SK-N-SH (cell line): ENCODE results near the gene ENDOV. TPM values are rescaled to one million over a fixed set of nuclear protein-coding genes. Genes with fewer than 3 reads are reported as not detected.

Experiments used
- CTCF ChIA-PET: fragments of 300-600, 350-600 bp; formaldehyde crosslinking; extraction: SDS; loops from one replicate; lab custom pipeline; 2021; lab: Yijun Ruan, JAX
- POLR2A ChIA-PET: fragments of 350-600 bp; sonication (Branson Sonifier 250); formaldehyde crosslinking; extraction: SDS; loops from one replicate; lab custom pipeline; 2020; ENCODE audit warnings: antibody characterized with exemption, inconsistent platforms; lab: Yijun Ruan, JAX
- DNase-seq: peaks from one replicate; pipeline ENCODE4 v3.0.0; 2012
- H2AFZ ChIP-seq: fragments of 200-600 bp; sonication (generic); 2 replicates; pipeline ENCODE4 v1.8.1; 2016; ENCODE audit warnings: antibody characterized with exemption, mild to moderate bottlenecking, low read depth
- H3F3A ChIP-seq: fragments of 200-600 bp; sonication (generic); replicated peaks from 2 replicates; pipeline ENCODE3; 2016; ENCODE audit warnings: antibody characterized with exemption, mild to moderate bottlenecking; ENCODE audit not compliant: insufficient read depth
- H3K27ac ChIP-seq, 2 experiments: fragments of 200-500 bp in 1 of 2; fragments of 200-600 bp in 1 of 2; sonication (Bioruptor generic) in 1 of 2; sonication (generic), shearing (Covaris generic) in 1 of 2; 2 replicates each; pipeline versions ENCODE4 v1.5.1 to v1.6.1; 2014 to 2016; ENCODE audit warnings: low read depth in 2 of 2, inconsistent platforms in 1 of 2, low read length in 1 of 2, mild to moderate bottlenecking in 1 of 2, mixed read lengths in 1 of 2
- H3K27me3 ChIP-seq: fragments of 200-600 bp; sonication (generic), shearing (Covaris generic); 2 replicates; pipeline ENCODE4 v1.6.1; 2016; ENCODE audit warnings: mixed run types; ENCODE audit not compliant: insufficient read depth
- H3K36me3 ChIP-seq, 2 experiments: fragments of 200-500 bp in 1 of 2; fragments of 200-600 bp in 1 of 2; sonication (Bioruptor generic) in 1 of 2; sonication (generic) in 1 of 2; replicated peaks in 1 of 2; 2 replicates each; pipeline versions ENCODE3 to v1.5.1; 2014 to 2016; ENCODE audit warnings: low read length in 1 of 2, mild to moderate bottlenecking in 1 of 2; ENCODE audit not compliant: insufficient read depth in 2 of 2, control insufficient read depth in 1 of 2
- H3K4me1 ChIP-seq, 2 experiments: fragments of 200-500 bp in 1 of 2; fragments of 200-600 bp in 1 of 2; sonication (Bioruptor generic) in 1 of 2; sonication (generic), shearing (Covaris generic) in 1 of 2; 2 replicates each; pipeline versions ENCODE4 v1.5.1 to v1.6.1; 2014 to 2016; ENCODE audit warnings: low read depth in 1 of 2, low read length in 1 of 2, mixed run types in 1 of 2; ENCODE audit not compliant: insufficient read depth in 2 of 2, control insufficient read depth in 1 of 2
- H3K4me2 ChIP-seq: fragments of 200-600 bp; sonication (generic), shearing (Covaris generic); 2 replicates; pipeline ENCODE4 v1.6.1; 2017; ENCODE audit warnings: mixed run types
- H3K4me3 ChIP-seq, 2 experiments: fragments of 200-500 bp in 1 of 2; fragments of 200-600 bp in 1 of 2; sonication (Bioruptor generic) in 1 of 2; sonication (generic), shearing (Covaris generic) in 1 of 2; 2 replicates each; pipeline versions ENCODE4 v1.5.1 to v1.8.1; 2014 to 2016; ENCODE audit warnings: low read depth in 2 of 2, inconsistent platforms in 1 of 2, low read length in 1 of 2, mild to moderate bottlenecking in 1 of 2, mixed read lengths in 1 of 2, moderate library complexity in 1 of 2
- H3K79me2 ChIP-seq: fragments of 200-600 bp; sonication (generic); 2 replicates; pipeline ENCODE4 v1.8.1; 2017; ENCODE audit warnings: mild to moderate bottlenecking; ENCODE audit not compliant: insufficient read depth
- H3K9ac ChIP-seq: fragments of 200-600 bp; sonication (generic); 2 replicates; pipeline ENCODE4 v1.6.1; 2017; ENCODE audit warnings: mixed run types
- H3K9me2 ChIP-seq: fragments of 200-600 bp; sonication (generic); 2 replicates; pipeline ENCODE4 v1.6.1; 2017; ENCODE audit warnings: mixed run types
- H3K9me3 ChIP-seq: fragments of 200-600 bp; sonication (generic); 2 replicates; pipeline ENCODE4 v1.6.1; 2017; ENCODE audit warnings: mixed run types, mild to moderate bottlenecking, moderate library complexity
- H4K20me1 ChIP-seq: fragments of 200-600 bp; sonication (generic); 2 replicates; pipeline ENCODE4 v1.6.1; 2017; ENCODE audit warnings: mild to moderate bottlenecking, mixed run types; ENCODE audit not compliant: insufficient read depth
- ELF1 ChIP-seq: IDR thresholded peaks from 2 replicates; pipeline ENCODE4 v1.4.0; 2012
- MXI1 ChIP-seq: IDR thresholded peaks from 2 replicates; pipeline ENCODE4 v1.6.1; 2012; ENCODE audit warnings: mild to moderate bottlenecking, low read depth, low read length, improper control_type of control experiment
- SIN3A ChIP-seq: IDR thresholded peaks from 2 replicates; pipeline ENCODE4 v1.6.1; 2012; ENCODE audit warnings: low read depth, mild to moderate bottlenecking, low read length, moderate library complexity, borderline replicate concordance
- SMC3 ChIP-seq: IDR thresholded peaks from 2 replicates; pipeline ENCODE4 v1.6.1; 2012; ENCODE audit warnings: low read depth, low read length, improper control_type of control experiment
- TCF12 ChIP-seq: IDR thresholded peaks from 2 replicates; pipeline ENCODE4 v1.4.0; 2012
- WGBS: methylation state at CpG from one replicate; pipeline ENCODE4 v1.1.6; 2017; ENCODE audit warnings: low lambda C conversion rate; 5-methylcytosine and 5-hydroxymethylcytosine counted together
- polyA plus RNA-seq, 3 experiments: library from polyadenylated mRNA; depleted of rRNA; stranded (reverse); fragments of >200 nt; gene quantifications; 2 replicates each; pipeline ENCODE4 v1.2.3, GENCODE V29; 2012
- TF ChIP-seq, protein P1 (sequence below): fragments of 200-600 bp; sonication (generic); IDR thresholded peaks from 2 replicates; pipeline ENCODE4 v1.6.1; 2017; ENCODE audit warnings: antibody characterized with exemption, mild to moderate bottlenecking, moderate library complexity
- TF ChIP-seq, protein P2 (sequence below): IDR thresholded peaks from 2 replicates; pipeline ENCODE4 v1.4.0; 2012; ENCODE audit warnings: low read depth, borderline replicate concordance
- TF ChIP-seq, protein P3 (sequence below): IDR thresholded peaks from 2 replicates; pipeline ENCODE4; 2012

ENDOV gene
- polyA plus RNA-seq, 1 of the 3 experiments (the other 2 are of a cell fraction): 83.6 TPM

- H2AFZ ChIP-seq: no peak overlapping the region
- H3K36me3 ChIP-seq: no peaks in the 10 kb centered on the region
- no peaks in the 10 kb centered on the region for H3F3A ChIP-seq
- POLR2A ChIA-PET: no interaction called here
- no peaks in the 10 kb centered on the region for H3K79me2 ChIP-seq
- no peaks in the 10 kb centered on the region for H4K20me1 ChIP-seq
- no peak overlapping the region for H3K9ac ChIP-seq
- no peaks in the 10 kb centered on the region for H3K9me2 ChIP-seq
- no peak overlapping the region for H3K27ac ChIP-seq
- peaks cover 0 to 9% of the 10 kb centered on the region in 2 experiments; a peak in 1 of 4 replicates for H3K4me1 ChIP-seq
- no peak overlapping the region for H3K4me3 ChIP-seq
- 74% methylated on average over 7 of the region's 11 CpGs for WGBS
- CTCF ChIA-PET: interaction anchor here (1.0 to 4.1 kb wide), 5 partner anchors 10 to 397 kb away, joined by 3 to 17 read pairs (median 4); no protein-coding TSS in a partner anchor
- H3K9me3 ChIP-seq: no peaks in the 10 kb centered on the region
- no peak overlapping the region for H3K4me2 ChIP-seq
- peaks cover 100% of the 10 kb centered on the region for H3K27me3 ChIP-seq
- no peak for DNase-seq
- TF ChIP-seq SMC3: no peak
- no peak for TF ChIP-seq TCF12
- TF ChIP-seq, protein P1, sequence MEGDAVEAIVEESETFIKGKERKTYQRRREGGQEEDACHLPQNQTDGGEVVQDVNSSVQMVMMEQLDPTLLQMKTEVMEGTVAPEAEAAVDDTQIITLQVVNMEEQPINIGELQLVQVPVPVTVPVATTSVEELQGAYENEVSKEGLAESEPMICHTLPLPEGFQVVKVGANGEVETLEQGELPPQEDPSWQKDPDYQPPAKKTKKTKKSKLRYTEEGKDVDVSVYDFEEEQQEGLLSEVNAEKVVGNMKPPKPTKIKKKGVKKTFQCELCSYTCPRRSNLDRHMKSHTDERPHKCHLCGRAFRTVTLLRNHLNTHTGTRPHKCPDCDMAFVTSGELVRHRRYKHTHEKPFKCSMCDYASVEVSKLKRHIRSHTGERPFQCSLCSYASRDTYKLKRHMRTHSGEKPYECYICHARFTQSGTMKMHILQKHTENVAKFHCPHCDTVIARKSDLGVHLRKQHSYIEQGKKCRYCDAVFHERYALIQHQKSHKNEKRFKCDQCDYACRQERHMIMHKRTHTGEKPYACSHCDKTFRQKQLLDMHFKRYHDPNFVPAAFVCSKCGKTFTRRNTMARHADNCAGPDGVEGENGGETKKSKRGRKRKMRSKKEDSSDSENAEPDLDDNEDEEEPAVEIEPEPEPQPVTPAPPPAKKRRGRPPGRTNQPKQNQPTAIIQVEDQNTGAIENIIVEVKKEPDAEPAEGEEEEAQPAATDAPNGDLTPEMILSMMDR: no peak
- TF ChIP-seq, protein P2, sequence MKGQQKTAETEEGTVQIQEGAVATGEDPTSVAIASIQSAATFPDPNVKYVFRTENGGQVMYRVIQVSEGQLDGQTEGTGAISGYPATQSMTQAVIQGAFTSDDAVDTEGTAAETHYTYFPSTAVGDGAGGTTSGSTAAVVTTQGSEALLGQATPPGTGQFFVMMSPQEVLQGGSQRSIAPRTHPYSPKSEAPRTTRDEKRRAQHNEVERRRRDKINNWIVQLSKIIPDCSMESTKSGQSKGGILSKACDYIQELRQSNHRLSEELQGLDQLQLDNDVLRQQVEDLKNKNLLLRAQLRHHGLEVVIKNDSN: no peak
- no peak for TF ChIP-seq ELF1
These were observed 54.7 kb downstream of the ENDOV start for GRCh38 chr17:80469667-80470066.

GRCh38 chr17:80470603-80471002 is 55.6 kb downstream of the ENDOV start:
- no peaks in the 10 kb centered on the region for H3K9me2 ChIP-seq
- no peaks in the 10 kb centered on the region for H3K36me3 ChIP-seq
- H3K27ac ChIP-seq: no peak overlapping the region
- peaks cover 100% of the 10 kb centered on the region for H3K27me3 ChIP-seq
- no peaks in the 10 kb centered on the region for H3K9me3 ChIP-seq
- H3K79me2 ChIP-seq: no peaks in the 10 kb centered on the region
- WGBS: 80% methylated on average over 21 of the region's 21 CpGs
- H2AFZ ChIP-seq: no peak overlapping the region
- no peak overlapping the region for H3K4me3 ChIP-seq
- peaks cover 8% of the 10 kb centered on the region for H4K20me1 ChIP-seq
- ChIA-PET POLR2A (interaction anchor here (1.6 kb wide), 1 partner anchor 16 kb away, joined by 6 read pairs; no protein-coding TSS in a partner anchor), CTCF (interaction anchor here (0.7 to 4.1 kb wide), 4 partner anchors 29 to 105 kb away, joined by 3 to 17 read pairs (median 6); no protein-coding TSS in a partner anchor)
- DNase-seq: no peak
- H3K9ac ChIP-seq: no peak overlapping the region
- TF ChIP-seq MXI1 (no peak), SIN3A (no peak), TCF12 (no peak)
- TF ChIP-seq, protein P3, sequence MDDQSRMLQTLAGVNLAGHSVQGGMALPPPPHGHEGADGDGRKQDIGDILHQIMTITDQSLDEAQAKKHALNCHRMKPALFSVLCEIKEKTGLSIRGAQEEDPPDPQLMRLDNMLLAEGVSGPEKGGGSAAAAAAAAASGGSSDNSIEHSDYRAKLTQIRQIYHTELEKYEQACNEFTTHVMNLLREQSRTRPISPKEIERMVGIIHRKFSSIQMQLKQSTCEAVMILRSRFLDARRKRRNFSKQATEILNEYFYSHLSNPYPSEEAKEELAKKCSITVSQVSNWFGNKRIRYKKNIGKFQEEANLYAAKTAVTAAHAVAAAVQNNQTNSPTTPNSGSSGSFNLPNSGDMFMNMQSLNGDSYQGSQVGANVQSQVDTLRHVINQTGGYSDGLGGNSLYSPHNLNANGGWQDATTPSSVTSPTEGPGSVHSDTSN: no peak
- H3K4me2 ChIP-seq: no peak overlapping the region
- H3F3A ChIP-seq: no peaks in the 10 kb centered on the region
- H3K4me1 ChIP-seq: peaks cover 0 to 15% of the 10 kb centered on the region in 2 experiments; a peak in 1 of 4 replicates
